Right lobe of liver (tissue), 6 donors: ENCODE results near the gene COLEC12. TPM values are rescaled to one million over a fixed set of nuclear protein-coding genes. Genes with fewer than 3 reads are reported as not detected.

Source experiments
- ATAC-seq, 4 donors: fragments of 200-7000 bp; cut with Tn5 transposase; one replicate each; pipeline ENCODE4 v1.9.1; 2020; ENCODE audit warnings: mild to moderate bottlenecking in 4 of 4, moderate library complexity in 4 of 4
- DNase-seq, 3 donors: peaks; one replicate each; pipeline ENCODE4 v3.0.0-alpha.2; 2020
- H3K27ac ChIP-seq, 3 donors: fragments of 200-600 bp; one replicate each; pipeline ENCODE4 v1.8.0; 2022
- H3K27me3 ChIP-seq, 2 donors: fragments of 200-600 bp; one replicate each; pipeline ENCODE4 v1.8.0; 2022
- H3K36me3 ChIP-seq, 4 donors: fragments of 200-600 bp; sonication (generic) in 1 of 4; one replicate each; pipeline versions ENCODE4 v1.5.1 to v1.8.0; 2017 to 2022; ENCODE audit warnings: control low read depth in 1 of 4
- H3K4me1 ChIP-seq, 4 donors: fragments of 200-600 bp; sonication (generic) in 1 of 4; one replicate each; pipeline versions ENCODE4 v1.5.1 to v1.8.0; 2017 to 2022; ENCODE audit warnings: control low read depth in 1 of 4
- H3K4me3 ChIP-seq, 3 donors: fragments of 200-600 bp; one replicate each; pipeline ENCODE4 v1.8.0; 2022
- H3K9me3 ChIP-seq, 4 donors: fragments of 200-600 bp; sonication (generic) in 1 of 4; one replicate each; pipeline versions ENCODE4 v1.5.1 to v1.8.0; 2017 to 2022; ENCODE audit warnings: control low read depth in 1 of 4
- CTCF ChIP-seq, 4 donors: fragments of 200-600 bp in 3 of 4; fragments of 450-650 bp in 1 of 4; IDR thresholded peaks; one replicate each; pipeline versions ENCODE4 v1.5.1 to v1.8.0; 2016 to 2022; ENCODE audit warnings: antibody characterized with exemption in 4 of 4, mild to moderate bottlenecking in 2 of 4
- POLR2A ChIP-seq: fragments of 450-650 bp; IDR thresholded peaks from one replicate; pipeline ENCODE4 v1.6.1; 2017; ENCODE audit warnings: antibody characterized with exemption, mild to moderate bottlenecking
- WGBS: methylation state at CpG from one replicate; pipeline ENCODE4 v1.1.6; 2018; ENCODE audit warnings: low coverage, low lambda C conversion rate; ENCODE audit not compliant: insufficient coverage; ENCODE audit errors: missing lambda C conversion rate; 5-methylcytosine and 5-hydroxymethylcytosine counted together
- intact Hi-C, 2 donors: fragments of 100-400 bp; cut with DNase I; formaldehyde crosslinking; loops; one replicate each; pipeline versions ENCODE4 v1.11.2 to v1.14.1; 2022
- total RNA-seq, 6 experiments: library from RNA; depleted of rRNA in 2 of 6; stranded (reverse); fragments of >200 nt in 2 of 6; fragmentation: NEBNext Ultra II Directional in 3 of 6; extraction: Animal tissue kit (Norgen Biotek cat#: 25700) in 3 of 6; gene quantifications; one replicate each; pipeline versions ENCODE4 v1.1.0 to v1.2.4, GENCODE V29; 2016 to 2023
- donor health status: DM: no; HTN: yes; CAD: no.
- donor health status: DM: no; HTN: no; CAD: no.
- donor health status: DM: no; HTN: no; CAD: no.
- donor health status: DM: no; HTN: yes; CAD: no.
- donor health status: DM: no; HTN: yes; CAD: no.

Gene COLEC12
- total RNA-seq, 6 experiments from 2014 or later, result 0.12 to 1.00 (median 0.37) TPM; not detected in 1

GRCh38 chr18:463827-464541 is 36.5 kb downstream of the COLEC12 start:
- Histone ChIP-seq H3K27me3 (no peaks in the 10 kb centered on the region), H3K27ac (no peak overlapping the region), H3K4me1 (no peaks in the 10 kb centered on the region), H3K4me3 (no peak overlapping the region), H3K36me3 (no peaks in the 10 kb centered on the region), H3K9me3 (no peaks in the 10 kb centered on the region)
- ATAC-seq (peak in 3 of 4 donors; percentile 38 to 45 (median 43)), DNase-seq (no peak)
- TF ChIP-seq CTCF (IDR thresholded peaks at IDR 0.05) (no peak), POLR2A (no peak)
- 54% methylated on average over 12 of the region's 12 CpGs for WGBS
- intact Hi-C loops, result no loop called here

GRCh38 chr18:463403-463802 is 37.1 kb downstream of the COLEC12 start:
- no peaks in the 10 kb centered on the region for H3K27me3 ChIP-seq
- no peak for ATAC-seq
- DNase-seq, result no peak
- H3K4me1 ChIP-seq, result no peaks in the 10 kb centered on the region
- H3K36me3 ChIP-seq, result no peaks in the 10 kb centered on the region
- TF ChIP-seq CTCF (IDR thresholded peaks at IDR 0.05) (no peak), POLR2A (no peak)
- intact Hi-C loops, result no loop called here
- no peaks in the 10 kb centered on the region for H3K9me3 ChIP-seq
- WGBS, result 38% methylated on average over 11 of the region's 11 CpGs
- H3K27ac ChIP-seq, result no peak overlapping the region
- H3K4me3 ChIP-seq, result no peak overlapping the region

GRCh38 chr18:461762-462161 is 38.7 kb downstream of the COLEC12 start:
- H3K27me3 ChIP-seq, result no peaks in the 10 kb centered on the region
- DNase-seq, result no peak
- no peaks in the 10 kb centered on the region for H3K9me3 ChIP-seq
- H3K27ac ChIP-seq, result no peak overlapping the region
- 46% methylated on average over 2 of the region's 2 CpGs for WGBS
- H3K4me3 ChIP-seq, result no peak overlapping the region
- TF ChIP-seq POLR2A, result no peak
- no peak for TF ChIP-seq CTCF (IDR thresholded peaks at IDR 0.05)
- no peaks in the 10 kb centered on the region for H3K36me3 ChIP-seq
- intact Hi-C loops, result no loop called here
- no peak for ATAC-seq
- no peaks in the 10 kb centered on the region for H3K4me1 ChIP-seq

- no peaks in the 10 kb centered on the region for H3K27me3 ChIP-seq
- no peak overlapping the region for H3K27ac ChIP-seq
- DNase-seq (no peak), ATAC-seq (no peak)
- H3K36me3 ChIP-seq, result no peaks in the 10 kb centered on the region
- no peaks in the 10 kb centered on the region for H3K4me1 ChIP-seq
- no peak overlapping the region for H3K4me3 ChIP-seq
- no peaks in the 10 kb centered on the region for H3K9me3 ChIP-seq
- 65% methylated on average over 6 of the region's 6 CpGs for WGBS
- intact Hi-C loops, result no loop called here
- no peak for TF ChIP-seq CTCF (IDR thresholded peaks at IDR 0.05)
- TF ChIP-seq POLR2A, result no peak
These were observed 39.7 kb downstream of the COLEC12 start for GRCh38 chr18:460791-461190.
